Stimulated activated CD4-positive, alpha-beta T cell treated with anti-CD3 and anti-CD28 coated beads, Interleukin-1b, Interleukin-23, amount 100 ng/mL, for 48 hours (primary cell): Measurements from ENCODE around the gene APBB1IP.
"Not testable (repeated sequence)": the region's sequence is repeated elsewhere in the genome, so short reads cannot be mapped to it uniquely, and the experiment has no call there.

Source experiments
- DNase-seq: peaks from one replicate; pipeline ENCODE4 v3.0.0-alpha.2; 2020

APBB1IP gene

GRCh38 chr10:26567351-26567721, 129.2 kb downstream of the APBB1IP start:
- no peak for DNase-seq

GRCh38 chr10:26571655-26572054, 133.5 kb downstream of the APBB1IP start:
- DNase-seq = no peak

GRCh38 chr10:26573674-26574073, 135.5 kb downstream of the APBB1IP start:
- DNase-seq = no peak

GRCh38 chr10:26574783-26575182, 136.6 kb downstream of the APBB1IP start:
- DNase-seq = no peak

- not testable (repeated sequence) for DNase-seq
These were observed 140.2 kb downstream of the APBB1IP start for GRCh38 chr10:26578371-26578770.

GRCh38 chr10:26579256-26580063, 141.3 kb downstream of the APBB1IP start:
- DNase-seq = no peak

- no peak for DNase-seq
These were observed 148.1 kb downstream of the APBB1IP start for GRCh38 chr10:26586211-26586610.

GRCh38 chr10:26588611-26589010, 150.5 kb downstream of the APBB1IP start:
- no peak for DNase-seq

GRCh38 chr10:26589813-26590212, 151.7 kb downstream of the APBB1IP start:
- not testable (repeated sequence) for DNase-seq

- DNase-seq = no peak
These were observed 155.8 kb downstream of the APBB1IP start for GRCh38 chr10:26593896-26594295.

GRCh38 chr10:26603283-26603682, 165.1 kb downstream of the APBB1IP start:
- not testable (repeated sequence) for DNase-seq

GRCh38 chr10:26604320-26605093, 166.4 kb downstream of the APBB1IP start:
- not testable (repeated sequence) for DNase-seq

GRCh38 chr10:26606389-26606877, 168.3 kb downstream of the APBB1IP start:
- DNase-seq = not testable (repeated sequence)

GRCh38 chr10:26612151-26612915, 174.2 kb downstream of the APBB1IP start:
- no peak for DNase-seq
